ENCODE data around the gene PGRMC1.
A peak's percentile ranks its signal among the peaks of the same experiment; 100 is the strongest.

PGRMC1 gene

GRCh38 chrX:119218198-119218597 is 17.9 kb upstream of the PGRMC1 start:
- DNase-seq (ENCODE audit: low read depth), result peak; percentile 33
- no peak overlapping the region for H3K4me3 ChIP-seq (replicated peaks; ENCODE audit: low read depth, low read length)
- TF ChIP-seq CTCF (IDR thresholded peaks at IDR 0.05; ENCODE audit: low read length, missing control alignments), result peak; percentile 43

- no peak for TF ChIP-seq CTCF (IDR thresholded peaks at IDR 0.05; ENCODE audit: low read length, missing control alignments)
- no peak for DNase-seq (ENCODE audit: low read depth)
- H3K4me3 ChIP-seq (replicated peaks; ENCODE audit: low read depth, low read length), result no peak overlapping the region
Measured at GRCh38 chrX:119222932-119223331, 13.2 kb upstream of the PGRMC1 start.

GRCh38 chrX:119223783-119224182 is 12.3 kb upstream of the PGRMC1 start:
- TF ChIP-seq CTCF (IDR thresholded peaks at IDR 0.05; ENCODE audit: low read length, missing control alignments), result no peak
- no peak overlapping the region for H3K4me3 ChIP-seq (replicated peaks; ENCODE audit: low read depth, low read length)
- DNase-seq (ENCODE audit: low read depth), result no peak

- TF ChIP-seq CTCF (IDR thresholded peaks at IDR 0.05; ENCODE audit: low read length, missing control alignments), result no peak
- peak; percentile 14 for DNase-seq (ENCODE audit: low read depth)
- H3K4me3 ChIP-seq (replicated peaks; ENCODE audit: low read depth, low read length), result no peak overlapping the region
Measured at GRCh38 chrX:119226446-119226845, 9.6 kb upstream of the PGRMC1 start.

GRCh38 chrX:119228512-119229252 is 7.4 kb upstream of the PGRMC1 start:
- TF ChIP-seq CTCF (IDR thresholded peaks at IDR 0.05; ENCODE audit: low read length, missing control alignments), result no peak
- H3K4me3 ChIP-seq (replicated peaks; ENCODE audit: low read depth, low read length), result no peak overlapping the region
- DNase-seq (ENCODE audit: low read depth), result peak; percentile 94

- no peak overlapping the region for H3K4me3 ChIP-seq (replicated peaks; ENCODE audit: low read depth, low read length)
- DNase-seq (ENCODE audit: low read depth), result no peak
- TF ChIP-seq CTCF (IDR thresholded peaks at IDR 0.05; ENCODE audit: low read length, missing control alignments), result no peak
Measured at GRCh38 chrX:119229253-119229615, 6.9 kb upstream of the PGRMC1 start.

GRCh38 chrX:119230850-119231249 is 5.2 kb upstream of the PGRMC1 start:
- DNase-seq (ENCODE audit: low read depth), result no peak
- TF ChIP-seq CTCF (IDR thresholded peaks at IDR 0.05; ENCODE audit: low read length, missing control alignments), result no peak
- H3K4me3 ChIP-seq (replicated peaks; ENCODE audit: low read depth, low read length), result no peak overlapping the region

All from fibroblast of pulmonary artery (primary cell).